PC-9 (cell line): ENCODE data around the gene MEIS2. TPM values are rescaled to one million over a fixed set of nuclear protein-coding genes. Genes with fewer than 3 reads are reported as not detected.

ENCODE experiments used
- BruUV-seq: library from RNA; stranded (reverse); fragments of 400-500 nt; replicated peaks from 2 replicates; lab custom pipeline; 2021; lab: Mats Ljungman, UMichigan
- CTCF ChIA-PET: fragments of 300-600 bp; sonication (Branson Sonifier 250); formaldehyde crosslinking; loops from one replicate; lab custom pipeline; 2022; ENCODE audit warnings: antibody characterized with exemption; lab: Charles Lee
- POLR2A ChIA-PET: fragments of 300-600 bp; sonication (Branson Sonifier 250); formaldehyde crosslinking; loops from one replicate; lab custom pipeline; 2022; ENCODE audit warnings: antibody characterized with exemption; ENCODE audit not compliant: unreplicated experiment; lab: Charles Lee
- DNase-seq, 2 experiments: peaks; one replicate each; pipeline versions ENCODE4 v3.0.0 to v3.0.0-alpha.2; 2015 to 2022; ENCODE audit warnings: mixed read lengths in 1 of 2
- H2AFZ ChIP-seq: fragments of 200-600 bp; sonication (generic); 2 replicates; pipeline ENCODE4 v1.8.1; 2017; ENCODE audit warnings: antibody characterized with exemption
- H3F3A ChIP-seq: fragments of 200-600 bp; sonication (generic); 2 replicates; pipeline ENCODE4 v1.8.1; 2017; ENCODE audit warnings: antibody characterized with exemption, mild to moderate bottlenecking, low read depth; ENCODE audit not compliant: insufficient read depth
- H3K27ac ChIP-seq: fragments of 200-600 bp; sonication (generic); 2 replicates; pipeline ENCODE4 v1.6.1; 2016; ENCODE audit warnings: mixed run types
- H3K27me3 ChIP-seq: fragments of 200-600 bp; sonication (generic); 2 replicates; pipeline ENCODE4 v1.6.1; 2016; ENCODE audit warnings: low read depth, mixed run types; ENCODE audit not compliant: insufficient read depth
- H3K36me3 ChIP-seq: fragments of 200-600 bp; sonication (generic); 2 replicates; pipeline ENCODE4 v1.6.1; 2016; ENCODE audit warnings: low read depth, mixed run types
- H3K4me1 ChIP-seq: fragments of 200-600 bp; sonication (generic); replicated peaks from 2 replicates; pipeline ENCODE4 v1.6.1; 2016; ENCODE audit warnings: mixed run types; ENCODE audit not compliant: insufficient read depth
- H3K4me2 ChIP-seq: fragments of 200-600 bp; sonication (generic); 2 replicates; pipeline ENCODE4 v1.6.1; 2017; ENCODE audit warnings: mixed run types
- H3K4me3 ChIP-seq: fragments of 200-600 bp; sonication (generic); 2 replicates; pipeline ENCODE4 v1.6.1; 2016; ENCODE audit warnings: mixed run types
- H3K79me2 ChIP-seq: fragments of 200-600 bp; sonication (generic); 2 replicates; pipeline ENCODE4 v1.6.1; 2017; ENCODE audit warnings: low read depth, mixed run types
- H3K9me2 ChIP-seq: fragments of 200-600 bp; sonication (generic); 2 replicates; pipeline ENCODE4 v1.8.1; 2017; ENCODE audit warnings: mild to moderate bottlenecking; ENCODE audit not compliant: insufficient read depth
- H3K9me3 ChIP-seq: fragments of 200-600 bp; sonication (generic); 2 replicates; pipeline ENCODE4 v1.8.1; 2016; ENCODE audit warnings: low read depth; ENCODE audit not compliant: insufficient read depth
- H4K20me1 ChIP-seq: fragments of 200-600 bp; sonication (generic); 2 replicates; pipeline ENCODE4 v1.8.1; 2017; ENCODE audit not compliant: insufficient read depth
- EZH2 ChIP-seq: fragments of 200-600 bp; sonication (generic); IDR thresholded peaks from 2 replicates; pipeline ENCODE4 v1.8.0; 2017; ENCODE audit warnings: antibody characterized with exemption, low read depth
- intact Hi-C: fragments of 100-400 bp; cut with micrococcal nuclease; formaldehyde crosslinking; loops from one replicate; pipeline ENCODE4 v1.10.0; 2022; ENCODE audit not compliant: unreplicated experiment
- total RNA-seq: library from RNA; stranded (reverse); gene quantifications from 2 replicates; pipeline ENCODE4 v1.2.3, GENCODE V29; 2021
- TF ChIP-seq, protein P1 (sequence below): fragments of 200-600 bp; sonication (generic); conservative IDR thresholded peaks from 2 replicates; pipeline ENCODE4 v1.6.1; 2017; ENCODE audit warnings: mixed run types, antibody characterized with exemption, mild to moderate bottlenecking, moderate library complexity

The MEIS2 gene
- total RNA-seq, 1 experiment from 2014 or later: 29.1 TPM

DNA sequence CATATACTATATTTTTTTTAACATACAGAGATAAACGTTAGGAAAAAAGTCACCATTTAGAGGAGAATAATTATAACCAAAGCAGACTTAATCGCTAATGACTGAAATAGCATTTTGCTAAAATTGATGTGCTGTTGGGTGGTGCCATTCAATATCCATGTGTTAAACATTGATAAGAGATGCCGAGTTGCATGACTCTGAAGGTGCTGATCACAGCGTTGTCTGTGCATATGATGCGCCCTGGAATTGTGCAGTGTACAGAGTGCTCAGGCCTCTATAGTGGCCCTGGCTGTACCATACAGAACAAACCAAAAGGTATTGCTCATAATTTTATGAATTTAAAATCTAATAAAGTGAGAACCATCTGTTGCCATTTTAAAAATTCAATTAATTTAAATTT lies 168.3 kb downstream of the MEIS2 start:
- Histone ChIP-seq H3K4me3 (no peak overlapping the region), H3K27ac (no peak overlapping the region), H3K4me2 (no peak overlapping the region), H3K79me2 (no peaks in the 10 kb centered on the region), H3K9me2 (no peaks in the 10 kb centered on the region), H3K27me3 (no peaks in the 10 kb centered on the region), H3K36me3 (0 out of 2 replicates have a peak, but pooled peaks cover 6% of the 10 kb centered on the region), H4K20me1 (no peaks in the 10 kb centered on the region), H2AFZ (no peak overlapping the region), H3F3A (no peaks in the 10 kb centered on the region), H3K4me1 (no peaks in the 10 kb centered on the region), H3K9me3 (no peaks in the 10 kb centered on the region)
- BruUV-seq: no TSS peak
- no peak for TF ChIP-seq EZH2
- TF ChIP-seq, protein P1, sequence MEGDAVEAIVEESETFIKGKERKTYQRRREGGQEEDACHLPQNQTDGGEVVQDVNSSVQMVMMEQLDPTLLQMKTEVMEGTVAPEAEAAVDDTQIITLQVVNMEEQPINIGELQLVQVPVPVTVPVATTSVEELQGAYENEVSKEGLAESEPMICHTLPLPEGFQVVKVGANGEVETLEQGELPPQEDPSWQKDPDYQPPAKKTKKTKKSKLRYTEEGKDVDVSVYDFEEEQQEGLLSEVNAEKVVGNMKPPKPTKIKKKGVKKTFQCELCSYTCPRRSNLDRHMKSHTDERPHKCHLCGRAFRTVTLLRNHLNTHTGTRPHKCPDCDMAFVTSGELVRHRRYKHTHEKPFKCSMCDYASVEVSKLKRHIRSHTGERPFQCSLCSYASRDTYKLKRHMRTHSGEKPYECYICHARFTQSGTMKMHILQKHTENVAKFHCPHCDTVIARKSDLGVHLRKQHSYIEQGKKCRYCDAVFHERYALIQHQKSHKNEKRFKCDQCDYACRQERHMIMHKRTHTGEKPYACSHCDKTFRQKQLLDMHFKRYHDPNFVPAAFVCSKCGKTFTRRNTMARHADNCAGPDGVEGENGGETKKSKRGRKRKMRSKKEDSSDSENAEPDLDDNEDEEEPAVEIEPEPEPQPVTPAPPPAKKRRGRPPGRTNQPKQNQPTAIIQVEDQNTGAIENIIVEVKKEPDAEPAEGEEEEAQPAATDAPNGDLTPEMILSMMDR: no peak
- intact Hi-C loops: no loop called here
- POLR2A ChIA-PET: no interaction called here
- CTCF ChIA-PET: no interaction called here
- DNase-seq: no peak

DNA sequence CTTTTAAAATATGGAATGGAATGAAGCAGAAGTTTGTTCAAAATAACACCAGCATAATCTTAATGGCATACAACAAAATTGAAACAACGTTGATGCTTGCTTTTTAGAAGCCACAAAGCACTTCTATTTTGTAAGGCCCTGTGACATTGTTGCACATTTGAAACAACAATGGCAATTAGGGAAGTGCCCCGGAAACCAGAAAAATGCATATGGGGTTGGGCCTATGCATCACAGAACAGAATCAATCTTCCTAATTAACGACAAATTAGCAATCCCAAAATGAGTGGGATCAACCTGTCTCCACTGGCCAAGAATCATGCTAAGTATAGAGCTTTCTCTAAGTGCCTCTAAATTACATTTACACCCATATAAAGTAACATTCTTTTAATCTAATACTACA lies 168.9 kb downstream of the MEIS2 start:
- no peak for DNase-seq
- POLR2A ChIA-PET: no interaction called here

DNA sequence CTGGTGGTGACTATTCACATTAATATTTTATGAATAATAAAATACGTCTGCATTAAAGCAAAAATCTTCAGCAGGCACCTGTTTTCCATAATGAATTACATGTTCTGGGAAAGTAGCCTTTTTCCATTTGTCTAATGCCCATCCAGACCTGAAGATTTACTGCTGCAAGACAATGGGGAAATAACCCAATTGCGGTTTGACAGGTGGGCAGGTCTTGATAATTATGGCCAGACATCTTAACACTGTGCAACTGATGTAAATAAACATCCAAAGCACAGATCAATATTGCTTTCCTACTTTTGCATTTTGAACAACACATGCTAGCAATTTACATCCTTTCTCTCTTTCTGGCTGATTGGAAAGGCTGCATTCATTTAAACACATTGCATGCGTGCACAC lies 173.9 kb downstream of the MEIS2 start:
- DNase-seq: no peak
- no peak overlapping the region for H2AFZ ChIP-seq
- no peaks in the 10 kb centered on the region for H3F3A ChIP-seq
- ChIA-PET CTCF (no interaction called here), POLR2A (no interaction called here)
- no peaks in the 10 kb centered on the region for H3K27me3 ChIP-seq
- no peak overlapping the region for H3K4me2 ChIP-seq
- TF ChIP-seq EZH2: no peak
- TF ChIP-seq, protein P1: no peak
- H3K4me1 ChIP-seq: no peaks in the 10 kb centered on the region
- H3K36me3 ChIP-seq: 0 out of 2 replicates have a peak, but pooled peaks cover 6% of the 10 kb centered on the region
- no peaks in the 10 kb centered on the region for H3K79me2 ChIP-seq
- H4K20me1 ChIP-seq: no peaks in the 10 kb centered on the region
- no peaks in the 10 kb centered on the region for H3K9me3 ChIP-seq
- BruUV-seq: no TSS peak
- H3K4me3 ChIP-seq: no peak overlapping the region
- H3K27ac ChIP-seq: no peak overlapping the region
- intact Hi-C loops: no loop called here
- no peaks in the 10 kb centered on the region for H3K9me2 ChIP-seq

More for the DNA sequence above, 168.9 kb downstream of the MEIS2 start:
- no peak overlapping the region for H2AFZ ChIP-seq
- H3F3A ChIP-seq: no peaks in the 10 kb centered on the region
- no peaks in the 10 kb centered on the region for H3K9me3 ChIP-seq
- 0 out of 2 replicates have a peak, but pooled peaks cover 6% of the 10 kb centered on the region for H3K36me3 ChIP-seq
- H3K4me1 ChIP-seq: no peaks in the 10 kb centered on the region
- TF ChIP-seq EZH2: no peak
- TF ChIP-seq, protein P1: no peak
- intact Hi-C loops: no loop called here
- H3K27me3 ChIP-seq: no peaks in the 10 kb centered on the region
- no peaks in the 10 kb centered on the region for H3K9me2 ChIP-seq
- H3K4me2 ChIP-seq: no peak overlapping the region
- no TSS peak for BruUV-seq
- no peak overlapping the region for H3K27ac ChIP-seq
- no peaks in the 10 kb centered on the region for H4K20me1 ChIP-seq
- H3K4me3 ChIP-seq: no peak overlapping the region
- CTCF ChIA-PET: no interaction called here
- no peaks in the 10 kb centered on the region for H3K79me2 ChIP-seq
